ENCODE measurements around the gene HSPB3.
"Not testable (repeated sequence)": the region's sequence is repeated elsewhere in the genome, so short reads cannot be mapped to it uniquely, and the experiment has no call there.

The HSPB3 gene

DNA sequence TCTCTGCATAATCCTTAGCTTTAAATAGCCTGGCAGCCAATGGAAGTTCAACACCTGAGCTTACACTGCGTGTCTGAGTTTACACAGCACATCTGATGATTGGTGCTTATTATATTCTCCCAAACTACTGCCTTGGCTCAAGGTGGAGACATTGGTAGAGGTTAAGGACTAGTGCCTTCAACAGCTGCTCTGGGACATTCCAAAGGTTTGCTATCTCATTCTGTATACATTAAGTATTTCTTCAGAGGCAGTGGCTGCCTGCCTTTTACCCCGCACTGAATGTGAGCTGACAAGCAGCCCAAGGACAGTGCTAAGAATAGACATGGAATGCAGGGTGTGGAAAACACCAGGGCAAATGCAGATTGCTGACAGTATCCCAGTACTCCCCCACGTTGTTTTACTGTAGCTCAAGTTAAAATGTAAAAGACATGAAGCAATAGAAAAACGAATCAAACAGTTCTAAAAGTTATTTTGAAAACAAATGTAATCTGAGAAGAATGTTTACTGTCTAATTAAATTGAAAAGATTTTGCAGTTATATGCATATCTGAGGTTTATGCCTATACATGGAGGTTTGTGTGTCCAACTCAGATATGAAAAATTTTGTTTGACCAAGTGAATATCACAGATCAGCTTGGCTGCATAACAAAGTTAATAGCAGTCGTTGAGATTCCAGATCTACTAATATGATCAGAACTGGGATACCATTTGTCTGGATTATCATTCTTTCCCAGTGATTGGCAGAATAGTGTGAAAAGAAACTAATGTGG, 1.8 kb downstream of the HSPB3 start:
- no peak for DNase-seq (ENCODE audit: low read depth, low spot score)

- no peak for DNase-seq (ENCODE audit: low read depth, low spot score)
Measured at GRCh38 chr5:54458221-54458620, 2.7 kb downstream of the HSPB3 start.

- DNase-seq (ENCODE audit: low read depth, low spot score) = no peak
Measured at GRCh38 chr5:54460181-54460919, 4.9 kb downstream of the HSPB3 start.

- no peak for DNase-seq (ENCODE audit: low read depth, low spot score)
Measured at GRCh38 chr5:54462281-54462680, 6.8 kb downstream of the HSPB3 start.

GRCh38 chr5:54463713-54464112, 8.2 kb downstream of the HSPB3 start:
- no peak for DNase-seq (ENCODE audit: low read depth, low spot score)

DNA sequence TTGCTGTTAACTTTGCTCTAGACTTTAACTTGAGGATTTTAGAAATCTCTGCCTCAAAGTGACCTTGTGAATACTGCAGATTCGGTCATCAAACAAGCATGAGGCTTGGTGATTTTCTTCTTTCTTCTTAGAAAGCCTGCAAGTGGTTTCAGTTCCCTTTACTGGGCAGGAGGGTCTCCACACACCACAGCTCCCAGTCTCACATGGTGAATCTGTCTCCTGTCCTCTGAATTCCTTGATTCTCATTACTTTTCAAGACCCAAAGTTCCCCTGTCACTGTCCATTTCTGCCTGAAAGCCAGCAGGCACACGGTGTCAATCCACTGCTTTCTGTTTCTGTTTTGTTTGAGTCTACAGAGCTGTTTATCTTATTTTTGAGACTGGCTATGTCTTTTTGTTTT, 14.1 kb downstream of the HSPB3 start:
- DNase-seq (ENCODE audit: low read depth, low spot score) = no peak

DNA sequence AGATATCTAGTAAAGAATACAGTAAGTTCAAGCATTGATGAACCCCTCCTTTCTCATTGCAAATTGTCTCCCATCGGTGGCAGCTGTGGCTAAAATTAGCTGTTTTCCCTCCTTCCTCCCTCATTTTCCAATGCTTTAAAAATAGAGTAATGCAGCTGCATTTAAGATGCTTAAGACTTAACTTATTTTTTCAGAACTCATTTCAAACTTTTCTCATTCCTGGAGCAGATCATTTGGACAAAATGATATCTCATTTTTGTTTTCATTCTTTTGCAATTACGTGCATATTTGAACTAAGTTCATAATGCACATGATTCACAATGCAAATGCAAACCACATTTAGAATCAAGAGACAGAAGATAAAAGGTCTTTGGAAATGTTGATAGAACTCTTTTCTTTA, 14.6 kb downstream of the HSPB3 start:
- DNase-seq (ENCODE audit: low read depth, low spot score) = no peak

GRCh38 chr5:54470677-54471076, 15.2 kb downstream of the HSPB3 start:
- DNase-seq (ENCODE audit: low read depth, low spot score) = no peak

DNA sequence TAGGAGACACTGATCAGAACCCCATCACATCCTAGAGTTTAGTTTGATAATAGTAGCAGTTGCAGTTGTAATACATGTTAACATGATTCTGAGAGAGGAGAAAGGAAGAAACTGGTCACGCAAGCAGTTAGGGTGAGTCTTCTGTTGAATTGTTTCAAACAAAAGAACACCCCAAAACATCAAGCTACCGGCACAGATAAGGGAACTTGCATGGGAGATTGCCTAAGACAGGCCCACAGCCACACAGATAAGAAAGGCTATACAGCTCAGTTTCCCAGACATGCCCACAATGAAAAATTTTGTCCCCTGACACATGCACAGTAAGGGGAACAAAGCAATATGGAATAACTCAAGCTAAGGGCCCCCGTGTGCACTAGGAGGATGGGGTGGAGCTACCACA, 15.9 kb downstream of the HSPB3 start:
- no peak for DNase-seq (ENCODE audit: low read depth, low spot score)

DNA sequence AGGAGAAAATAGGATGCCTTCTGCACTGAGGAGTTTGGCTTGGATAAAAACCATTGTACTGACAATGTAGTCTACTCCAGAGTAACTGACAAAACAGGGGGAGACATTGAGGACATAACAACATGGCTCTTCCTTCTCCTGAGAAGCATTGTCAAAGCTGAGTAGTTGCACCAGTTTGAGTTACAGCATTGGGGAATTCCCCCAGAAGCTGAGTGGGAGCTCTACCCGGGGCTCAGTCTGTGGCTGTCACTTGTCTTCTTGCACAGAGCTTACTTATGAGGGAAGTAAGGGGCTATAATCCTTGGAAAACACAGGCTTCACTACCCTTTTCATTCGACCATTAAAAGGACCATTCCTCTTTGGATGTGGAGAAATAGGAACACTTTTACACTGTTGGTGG, 21.2 kb downstream of the HSPB3 start:
- DNase-seq (ENCODE audit: low read depth, low spot score) = no peak

DNA sequence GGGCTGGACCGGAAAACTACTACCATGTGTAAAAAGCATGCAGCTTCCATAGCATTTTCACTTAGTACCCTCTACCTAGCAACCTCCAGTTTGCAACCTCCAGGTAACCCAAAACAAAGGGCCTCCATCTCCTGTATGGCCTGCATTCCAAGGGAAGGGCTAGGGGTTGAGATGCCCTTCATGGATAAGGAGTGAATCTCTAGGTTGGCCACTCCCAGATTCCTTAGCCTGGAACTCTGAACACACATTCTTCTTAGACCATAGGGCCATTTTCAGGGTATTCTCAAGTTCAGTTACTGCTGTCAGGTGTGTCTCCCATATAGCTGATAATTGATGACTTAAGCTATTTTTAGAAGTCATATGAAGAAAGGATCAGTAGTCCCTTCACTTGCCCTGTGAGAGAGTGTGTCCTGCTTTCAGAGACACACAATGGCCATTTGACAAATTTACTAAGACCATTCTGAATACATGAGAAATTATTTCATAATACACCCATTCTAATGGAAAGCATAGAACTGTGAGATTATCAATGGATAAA, 22.5 kb downstream of the HSPB3 start:
- DNase-seq (ENCODE audit: low read depth, low spot score) = no peak

- no peak for DNase-seq (ENCODE audit: low read depth, low spot score)
Measured at GRCh38 chr5:54480296-54480695, 24.8 kb downstream of the HSPB3 start.

GRCh38 chr5:54484219-54484894, 28.9 kb downstream of the HSPB3 start:
- no peak for DNase-seq (ENCODE audit: low read depth, low spot score)

DNA sequence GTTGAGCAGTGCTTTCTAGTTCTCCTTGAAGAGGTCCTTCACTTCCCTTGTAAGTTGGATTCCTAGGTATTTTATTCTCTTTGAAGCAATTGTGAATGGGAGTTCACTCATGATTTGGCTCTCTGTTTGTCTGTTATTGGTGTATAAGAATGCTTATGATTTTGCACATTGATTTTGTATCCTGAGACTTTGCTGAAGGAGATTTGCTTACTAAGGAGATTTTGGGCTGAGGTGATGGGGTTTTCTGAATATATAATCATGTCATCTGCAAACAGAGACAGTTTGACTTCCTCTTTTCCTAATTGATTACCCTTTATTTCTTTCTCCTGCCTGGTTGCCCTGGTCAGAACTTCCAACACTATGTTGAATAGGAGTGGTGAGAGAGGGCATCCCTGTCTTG, 30.2 kb downstream of the HSPB3 start:
- not testable (repeated sequence) for DNase-seq (ENCODE audit: low read depth, low spot score)

DNA sequence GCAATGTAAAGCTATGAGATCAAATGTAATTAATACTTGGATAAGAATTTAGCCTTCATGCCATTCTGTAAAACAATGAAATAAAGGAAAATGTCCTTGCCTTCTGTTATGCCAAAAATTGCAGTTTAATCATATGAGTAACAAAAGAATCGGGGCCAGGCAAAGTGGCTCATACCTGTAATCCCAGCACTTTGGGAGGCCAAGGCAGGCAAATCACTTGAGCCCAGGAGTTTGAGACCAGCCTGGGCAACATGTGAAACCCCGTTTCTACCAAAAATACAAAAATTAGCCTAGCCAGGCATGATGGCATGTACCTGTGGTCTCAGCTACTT, 34.1 kb downstream of the HSPB3 start:
- not testable (repeated sequence) for DNase-seq (ENCODE audit: low read depth, low spot score)

DNA sequence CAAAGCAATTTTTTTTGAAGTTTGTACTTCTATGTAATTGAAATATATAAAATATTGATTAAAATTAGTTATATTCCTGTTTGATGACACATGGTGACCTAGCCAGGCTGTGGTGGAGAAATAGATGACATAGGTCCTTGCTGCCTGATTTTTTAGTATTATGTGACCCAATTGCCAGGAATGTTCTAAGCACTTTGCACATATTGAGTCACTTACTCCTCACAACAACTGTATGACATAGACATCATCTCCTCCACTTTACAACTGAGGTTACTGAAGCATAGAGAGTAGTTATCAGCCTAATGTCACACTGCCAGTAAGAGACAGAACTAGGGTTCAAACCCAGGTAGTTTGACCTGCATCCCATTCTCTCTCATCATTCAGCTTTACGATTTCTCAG, 35.8 kb downstream of the HSPB3 start:
- no peak for DNase-seq (ENCODE audit: low read depth, low spot score)

DNA sequence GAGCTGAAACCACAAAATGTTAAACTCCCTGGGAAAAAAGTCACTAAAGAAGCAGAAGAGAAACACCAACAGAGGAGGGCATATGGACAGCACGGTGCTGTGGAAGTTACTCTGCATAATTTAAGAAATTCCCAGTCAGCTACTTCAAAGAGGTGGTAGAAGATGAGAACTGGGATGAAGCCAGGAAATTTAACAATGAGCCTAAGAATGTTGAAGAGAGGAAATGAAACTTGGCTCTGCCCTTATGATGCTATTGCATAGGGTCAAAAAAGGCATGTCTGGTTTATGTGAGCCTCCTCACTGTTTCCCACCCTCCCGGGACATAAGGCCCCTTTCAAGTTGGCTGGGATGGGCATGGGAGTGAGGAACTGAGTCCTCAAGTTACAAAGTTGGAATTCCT, 36.7 kb downstream of the HSPB3 start:
- no peak for DNase-seq (ENCODE audit: low read depth, low spot score)

- DNase-seq (ENCODE audit: low read depth, low spot score) = no peak
Measured at GRCh38 chr5:54495027-54495426, 39.5 kb downstream of the HSPB3 start.
